CD4-positive, alpha-beta T cell treated with Interleukin-2 at 100 ng/mL for 4 hours (primary cell): ENCODE data around the gene RPP25L.
"Not testable (repeated sequence)": the region's sequence is repeated elsewhere in the genome, so short reads cannot be mapped to it uniquely, and the experiment has no call there.

Source experiments
- DNase-seq: peaks from one replicate; pipeline ENCODE4 v3.0.0-alpha.2; 2020; ENCODE audit warnings: low spot score

The RPP25L gene

GRCh38 chr9:34611811-34612787 lies at the start of gene RPP25L:
RPP25L (minus strand) TSS chr9:34612097; CDS start chr9:34611296, 801 bp downstream.
- peak; percentile 82 for DNase-seq

- DNase-seq = peak; percentile 32
Measured at GRCh38 chr9:34659592-34660253, 47.8 kb upstream of the RPP25L start.

- DNase-seq = no peak
Measured at GRCh38 chr9:34658461-34658860, 46.6 kb upstream of the RPP25L start.

GRCh38 chr9:34656992-34657391 lies 45.1 kb upstream of the RPP25L start:
- no peak for DNase-seq

GRCh38 chr9:34655394-34655793 lies 43.5 kb upstream of the RPP25L start:
- no peak for DNase-seq

- DNase-seq = no peak
Measured at GRCh38 chr9:34654323-34655051, 42.6 kb upstream of the RPP25L start.

- no peak for DNase-seq
Measured at GRCh38 chr9:34653151-34654072, 41.5 kb upstream of the RPP25L start.

GRCh38 chr9:34652602-34653000 lies 40.7 kb upstream of the RPP25L start:
- DNase-seq = no peak

GRCh38 chr9:34651876-34652601 lies 40.1 kb upstream of the RPP25L start, which contains the start of gene IL11RA:
IL11RA (plus strand) TSS chr9:34652185; CDS start chr9:34655218, 3,033 bp downstream.
- peak; percentile 71 for DNase-seq

GRCh38 chr9:34651321-34651720 lies 39.4 kb upstream of the RPP25L start:
- DNase-seq = no peak

GRCh38 chr9:34650816-34651215 lies 38.9 kb upstream of the RPP25L start:
- no peak for DNase-seq

GRCh38 chr9:34648673-34649072 lies 36.8 kb upstream of the RPP25L start:
- DNase-seq = no peak

GRCh38 chr9:34647651-34648050 lies 35.8 kb upstream of the RPP25L start:
- peak; percentile 15 for DNase-seq

GRCh38 chr9:34647084-34647403 lies 35.1 kb upstream of the RPP25L start:
- DNase-seq = no peak

GRCh38 chr9:34646211-34647083 lies 34.5 kb upstream of the RPP25L start, which contains the start of gene GALT:
GALT (plus strand) TSS chr9:34646675; CDS start chr9:34646705, 30 bp downstream.
- peak; percentile 97 for DNase-seq

GRCh38 chr9:34644766-34645314 lies 32.9 kb upstream of the RPP25L start:
- DNase-seq = no peak

- DNase-seq = no peak
Measured at GRCh38 chr9:34642679-34643078, 30.8 kb upstream of the RPP25L start.

GRCh38 chr9:34639322-34639721 lies 27.4 kb upstream of the RPP25L start:
- not testable (repeated sequence) for DNase-seq

GRCh38 chr9:34638138-34638445 lies 26.2 kb upstream of the RPP25L start:
- DNase-seq = no peak
